SK-N-SH treated with all-trans-retinoic acid at 6 μM for 48 hours (cell line): ENCODE results near the gene COBLL1.

Experiments
- ATAC-seq: fragments of 200-7000 bp; cut with Tn5 transposase; 3 replicates; pipeline ENCODE4 v1.9.1; 2020; ENCODE audit warnings: mild to moderate bottlenecking, moderate library complexity
- ARNTL ChIP-seq: fragments of 450-650 bp; formaldehyde crosslinking; IDR thresholded peaks from 2 replicates; pipeline ENCODE4 v1.5.0; 2020; ENCODE audit warnings: low read depth, mild to moderate bottlenecking, moderate library complexity, borderline replicate concordance
- BACH2 ChIP-seq: fragments of 250-450 bp; sonication (Bioruptor Pico); IDR thresholded peaks from 2 replicates; pipeline ENCODE4 v1.9.0; 2021; ENCODE audit warnings: mild to moderate bottlenecking, borderline replicate concordance
- CREB5 ChIP-seq: fragments of 250-450 bp; sonication (Bioruptor Pico); IDR thresholded peaks from 2 replicates; pipeline ENCODE4 v1.5.1; 2020; ENCODE audit warnings: low read depth, mild to moderate bottlenecking, moderate library complexity
- CSDC2 ChIP-seq: fragments of 250-450 bp; sonication (Bioruptor Pico); IDR thresholded peaks from 2 replicates; pipeline ENCODE4 v1.5.0; 2020; ENCODE audit warnings: mild to moderate bottlenecking, moderate library complexity
- ESRRG ChIP-seq: fragments of 250-450 bp; sonication (Bioruptor Pico); IDR thresholded peaks from 2 replicates; pipeline ENCODE4 v1.6.1; 2021; ENCODE audit warnings: mild to moderate bottlenecking
- GLIS3 ChIP-seq: fragments of 250-450 bp; sonication (Bioruptor Pico); IDR thresholded peaks from 2 replicates; pipeline ENCODE4 v1.5.0; 2020; ENCODE audit warnings: mild to moderate bottlenecking, moderate library complexity
- ISL1 ChIP-seq: fragments of 250-450 bp; sonication (Bioruptor Pico); IDR thresholded peaks from 2 replicates; pipeline ENCODE4 v2.1.2; 2022; ENCODE audit warnings: mild to moderate bottlenecking, moderate library complexity
- OSR1 ChIP-seq: fragments of 250-450 bp; sonication (Bioruptor Pico); IDR thresholded peaks from 2 replicates; pipeline ENCODE4 v1.8.0; 2022; ENCODE audit warnings: moderate library complexity, mild to moderate bottlenecking, inconsistent platforms
- PATZ1 ChIP-seq: fragments of 250-450 bp; sonication (Bioruptor Pico); IDR thresholded peaks from 2 replicates; pipeline ENCODE4 v1.8.0; 2020; ENCODE audit warnings: mild to moderate bottlenecking, moderate library complexity, borderline replicate concordance
- PPARA ChIP-seq: fragments of 250-450 bp; sonication (Bioruptor Pico); IDR thresholded peaks from 2 replicates; pipeline ENCODE4 v1.5.0; 2020; ENCODE audit warnings: mild to moderate bottlenecking, borderline replicate concordance
- RARB ChIP-seq: fragments of 250-450 bp; sonication (Bioruptor Pico); IDR thresholded peaks from 2 replicates; pipeline ENCODE4 v1.8.0; 2021; ENCODE audit warnings: mild to moderate bottlenecking, moderate library complexity
- SNAI2 ChIP-seq: fragments of 250-450 bp; sonication (Bioruptor Pico); IDR thresholded peaks from 2 replicates; pipeline ENCODE4 v1.5.0; 2020; ENCODE audit warnings: mild to moderate bottlenecking, moderate library complexity
- TCF4 ChIP-seq: fragments of 250-450 bp; sonication (Bioruptor Pico); IDR thresholded peaks from 2 replicates; pipeline ENCODE4 v1.8.0; 2021; ENCODE audit warnings: mild to moderate bottlenecking, moderate library complexity, borderline replicate concordance
- TOX ChIP-seq: fragments of 250-450 bp; sonication (Bioruptor Pico); IDR thresholded peaks from 2 replicates; pipeline ENCODE4 v1.8.0; 2021; ENCODE audit warnings: mild to moderate bottlenecking, moderate library complexity, borderline replicate concordance
- ZFP3 ChIP-seq: fragments of 250-450 bp; sonication (Bioruptor Pico); IDR thresholded peaks from 2 replicates; pipeline ENCODE4 v1.5.0; 2020; ENCODE audit warnings: mild to moderate bottlenecking, moderate library complexity
- ZFP30 ChIP-seq: fragments of 450-650 bp; formaldehyde crosslinking; IDR thresholded peaks from 2 replicates; pipeline ENCODE4 v1.5.0; 2022; ENCODE audit warnings: mild to moderate bottlenecking, moderate library complexity
- ZNF565 ChIP-seq: fragments of 450-650 bp; formaldehyde crosslinking; conservative IDR thresholded peaks from 2 replicates; pipeline ENCODE4 v1.5.0; 2020; ENCODE audit warnings: low read depth, mild to moderate bottlenecking, moderate library complexity
- ZNF70 ChIP-seq: fragments of 450-650 bp; formaldehyde crosslinking; IDR thresholded peaks from 2 replicates; pipeline ENCODE4 v1.5.0; 2020; ENCODE audit warnings: mild to moderate bottlenecking, moderate library complexity
- ZNF8 ChIP-seq: fragments of 450-650 bp; formaldehyde crosslinking; IDR thresholded peaks from 2 replicates; pipeline ENCODE4 v1.5.0; 2020; ENCODE audit warnings: mild to moderate bottlenecking, moderate library complexity
- TF ChIP-seq, protein P1 (sequence below): fragments of 250-450 bp; sonication (Bioruptor Pico); IDR thresholded peaks from 2 replicates; pipeline ENCODE4 v1.5.1; 2021; ENCODE audit warnings: mild to moderate bottlenecking, moderate library complexity
- TF ChIP-seq, protein P2 (sequence below): fragments of 250-450 bp; sonication (Bioruptor Pico); IDR thresholded peaks from 2 replicates; pipeline ENCODE4 v1.5.0; 2020; ENCODE audit warnings: mild to moderate bottlenecking, moderate library complexity

The COBLL1 gene

GRCh38 chr2:164697688-164698461, 143.7 kb downstream of the COBLL1 start:
- ATAC-seq, result peak; percentile 66; the same call in 2 of the 3 replicates

DNA sequence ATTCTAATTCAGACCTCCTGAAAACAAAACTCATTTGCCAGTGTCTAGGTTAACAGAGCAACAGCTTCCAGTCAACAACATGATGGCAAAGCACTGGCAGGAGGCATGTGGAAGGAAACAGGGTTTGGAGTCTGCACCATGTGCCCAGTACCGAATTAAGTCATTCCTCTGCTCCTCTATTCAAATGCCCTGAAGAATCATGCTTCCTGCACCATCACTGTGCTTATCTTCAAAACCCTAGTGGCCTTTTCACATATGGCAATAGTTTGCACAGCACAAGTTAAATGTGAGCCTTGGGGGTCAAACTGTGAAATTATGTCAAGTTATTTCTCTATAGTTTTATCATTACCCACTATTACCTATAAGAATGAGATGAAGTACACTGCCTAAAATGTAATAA, 145.0 kb downstream of the COBLL1 start:
- ATAC-seq, result peak; percentile 13; the same call in 1 of the 3 replicates
- TF ChIP-seq ESRRG (CRISPR knock-in tag) (no peak), ZNF565 (CRISPR knock-in tag) (no peak), CSDC2 (CRISPR knock-in tag) (no peak), ZFP3 (CRISPR knock-in tag) (peak; percentile 82; the same call in 1 of the 2 replicates), ISL1 (CRISPR knock-in tag) (no peak)

More at GRCh38 chr2:164697688-164698461, 143.7 kb downstream of the COBLL1 start:
- TF ChIP-seq, protein P1, sequence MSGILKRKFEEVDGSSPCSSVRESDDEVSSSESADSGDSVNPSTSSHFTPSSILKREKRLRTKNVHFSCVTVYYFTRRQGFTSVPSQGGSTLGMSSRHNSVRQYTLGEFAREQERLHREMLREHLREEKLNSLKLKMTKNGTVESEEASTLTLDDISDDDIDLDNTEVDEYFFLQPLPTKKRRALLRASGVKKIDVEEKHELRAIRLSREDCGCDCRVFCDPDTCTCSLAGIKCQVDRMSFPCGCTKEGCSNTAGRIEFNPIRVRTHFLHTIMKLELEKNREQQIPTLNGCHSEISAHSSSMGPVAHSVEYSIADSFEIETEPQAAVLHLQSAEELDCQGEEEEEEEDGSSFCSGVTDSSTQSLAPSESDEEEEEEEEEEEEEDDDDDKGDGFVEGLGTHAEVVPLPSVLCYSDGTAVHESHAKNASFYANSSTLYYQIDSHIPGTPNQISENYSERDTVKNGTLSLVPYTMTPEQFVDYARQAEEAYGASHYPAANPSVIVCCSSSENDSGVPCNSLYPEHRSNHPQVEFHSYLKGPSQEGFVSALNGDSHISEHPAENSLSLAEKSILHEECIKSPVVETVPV, result no peak
- TF ChIP-seq ZFP3 (CRISPR knock-in tag) (no peak), OSR1 (CRISPR knock-in tag) (no peak), GLIS3 (CRISPR knock-in tag) (no peak), CREB5 (CRISPR knock-in tag) (no peak), PATZ1 (CRISPR knock-in tag) (no peak), ZFP30 (no peak), SNAI2 (CRISPR knock-in tag) (no peak), TCF4 (CRISPR knock-in tag) (no peak), CSDC2 (CRISPR knock-in tag) (no peak), ZNF70 (CRISPR knock-in tag) (no peak), BACH2 (CRISPR knock-in tag) (no peak)
- TF ChIP-seq, protein P2, sequence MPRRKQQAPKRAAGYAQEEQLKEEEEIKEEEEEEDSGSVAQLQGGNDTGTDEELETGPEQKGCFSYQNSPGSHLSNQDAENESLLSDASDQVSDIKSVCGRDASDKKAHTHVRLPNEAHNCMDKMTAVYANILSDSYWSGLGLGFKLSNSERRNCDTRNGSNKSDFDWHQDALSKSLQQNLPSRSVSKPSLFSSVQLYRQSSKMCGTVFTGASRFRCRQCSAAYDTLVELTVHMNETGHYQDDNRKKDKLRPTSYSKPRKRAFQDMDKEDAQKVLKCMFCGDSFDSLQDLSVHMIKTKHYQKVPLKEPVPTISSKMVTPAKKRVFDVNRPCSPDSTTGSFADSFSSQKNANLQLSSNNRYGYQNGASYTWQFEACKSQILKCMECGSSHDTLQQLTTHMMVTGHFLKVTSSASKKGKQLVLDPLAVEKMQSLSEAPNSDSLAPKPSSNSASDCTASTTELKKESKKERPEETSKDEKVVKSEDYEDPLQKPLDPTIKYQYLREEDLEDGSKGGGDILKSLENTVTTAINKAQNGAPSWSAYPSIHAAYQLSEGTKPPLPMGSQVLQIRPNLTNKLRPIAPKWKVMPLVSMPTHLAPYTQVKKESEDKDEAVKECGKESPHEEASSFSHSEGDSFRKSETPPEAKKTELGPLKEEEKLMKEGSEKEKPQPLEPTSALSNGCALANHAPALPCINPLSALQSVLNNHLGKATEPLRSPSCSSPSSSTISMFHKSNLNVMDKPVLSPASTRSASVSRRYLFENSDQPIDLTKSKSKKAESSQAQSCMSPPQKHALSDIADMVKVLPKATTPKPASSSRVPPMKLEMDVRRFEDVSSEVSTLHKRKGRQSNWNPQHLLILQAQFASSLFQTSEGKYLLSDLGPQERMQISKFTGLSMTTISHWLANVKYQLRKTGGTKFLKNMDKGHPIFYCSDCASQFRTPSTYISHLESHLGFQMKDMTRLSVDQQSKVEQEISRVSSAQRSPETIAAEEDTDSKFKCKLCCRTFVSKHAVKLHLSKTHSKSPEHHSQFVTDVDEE (CRISPR knock-in tag), result no peak

- no peak for ATAC-seq
- TF ChIP-seq ZNF8 (CRISPR knock-in tag), result no peak
- TF ChIP-seq PPARA (CRISPR knock-in tag), result no peak
- no peak for TF ChIP-seq CREB5 (CRISPR knock-in tag)
- TF ChIP-seq, all 23 proteins: peak for 0
Observed at GRCh38 chr2:164694275-164694695, 147.3 kb downstream of the COBLL1 start.

DNA sequence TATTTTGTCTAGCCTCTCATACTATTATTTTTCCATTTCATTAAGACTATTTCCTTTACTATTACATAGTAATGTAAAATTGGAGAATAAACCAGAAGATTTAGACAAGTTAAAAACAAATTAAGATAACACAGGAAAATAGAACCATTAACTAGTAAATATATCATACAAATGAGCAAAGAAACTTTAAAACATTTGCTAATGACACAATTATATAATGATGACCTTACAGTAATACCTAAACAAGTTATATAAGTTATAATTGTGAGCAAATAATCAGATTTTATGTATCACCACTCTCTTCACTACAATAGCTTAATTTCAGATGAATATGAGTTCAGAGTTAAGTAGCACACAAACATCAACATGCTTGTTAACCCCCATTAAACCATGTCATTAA, 147.8 kb downstream of the COBLL1 start:
- ATAC-seq, result no peak
- TF ChIP-seq SNAI2 (CRISPR knock-in tag) (no peak), PPARA (CRISPR knock-in tag) (no peak), OSR1 (CRISPR knock-in tag) (no peak), BACH2 (CRISPR knock-in tag) (no peak), ISL1 (CRISPR knock-in tag) (no peak), TOX (CRISPR knock-in tag) (no peak), ESRRG (CRISPR knock-in tag) (no peak), GLIS3 (CRISPR knock-in tag) (no peak), TCF4 (CRISPR knock-in tag) (no peak), CREB5 (CRISPR knock-in tag) (no peak), ARNTL (CRISPR knock-in tag) (no peak), ZFP30 (no peak), RARB (CRISPR knock-in tag) (no peak), ZFP3 (CRISPR knock-in tag) (no peak)
